Hepatic stellate cell (primary cell): Measurements from ENCODE around the gene ABAT.
"Not testable (repeated sequence)": the region's sequence is repeated elsewhere in the genome, so short reads cannot be mapped to it uniquely, and the experiment has no call there.

ENCODE experiments used
- DNase-seq: peaks from one replicate; pipeline ENCODE4 v3.0.0; 2011; ENCODE audit warnings: low spot score

ABAT gene

DNA sequence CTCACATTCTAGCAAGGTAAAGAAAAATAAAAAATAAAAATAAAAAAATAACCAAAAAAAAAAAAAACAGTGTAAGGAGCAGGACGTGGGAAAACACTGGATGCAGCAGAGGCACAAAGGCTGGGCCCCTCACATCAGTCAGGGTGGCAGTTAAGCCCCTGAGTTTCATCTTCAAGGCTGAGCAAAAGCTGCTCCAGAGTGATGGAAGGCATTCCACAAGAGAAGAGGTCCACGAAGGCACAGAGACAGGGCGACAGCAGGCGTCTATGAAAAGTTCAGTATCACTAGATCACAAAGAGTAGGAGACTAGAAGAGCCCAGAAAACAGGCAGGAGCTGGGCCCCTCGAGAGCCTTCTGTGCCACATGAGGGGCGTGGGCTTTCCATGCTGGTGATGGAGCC is 111.0 kb downstream of the ABAT start:
- no peak for DNase-seq

DNA sequence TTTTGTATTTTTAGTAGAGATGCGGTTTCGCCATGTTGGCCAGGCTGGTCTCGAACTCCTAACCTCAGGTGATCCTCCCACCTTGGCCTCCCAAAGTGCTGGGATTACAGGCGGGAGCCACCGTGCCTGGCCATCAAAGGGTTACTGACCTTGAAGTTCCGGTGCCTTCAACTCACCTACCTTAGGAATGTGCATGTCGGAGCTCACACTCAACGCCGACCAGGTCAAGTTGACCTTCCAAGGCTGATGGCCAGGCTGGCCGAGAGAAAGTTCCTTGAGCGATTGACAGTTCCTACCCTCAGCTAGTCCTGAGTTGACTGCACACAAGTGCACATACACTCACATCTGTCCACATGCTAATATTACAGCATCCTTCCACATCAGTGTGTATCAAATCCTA is 111.9 kb downstream of the ABAT start:
- DNase-seq: not testable (repeated sequence)

DNA sequence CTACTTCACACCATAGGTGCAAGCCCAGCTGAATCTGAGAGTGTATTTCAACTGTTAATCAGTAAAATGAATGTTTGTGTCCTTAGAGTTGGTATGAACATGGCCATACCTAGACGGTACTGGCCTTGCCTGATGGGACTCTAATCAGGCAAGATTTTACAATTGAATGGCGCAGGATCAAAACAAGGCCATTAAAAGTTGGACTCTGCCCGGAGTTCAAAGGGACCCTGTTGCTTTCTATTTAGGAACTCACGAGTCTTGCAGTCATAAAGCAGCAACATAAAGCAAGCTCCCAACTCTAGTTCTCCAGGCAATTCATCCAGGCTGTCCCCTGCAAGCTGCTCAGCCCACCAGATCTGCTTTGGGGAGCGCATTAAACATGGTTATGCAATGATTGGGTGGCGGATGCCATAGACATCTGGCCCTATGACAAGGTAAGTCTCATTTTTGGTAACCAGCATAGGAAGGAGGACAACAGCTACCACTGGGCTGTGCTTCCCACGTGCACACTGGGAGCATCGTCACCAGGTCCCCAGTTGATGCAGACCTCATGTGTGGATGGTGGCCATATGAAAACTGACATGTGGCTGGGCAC is 114.3 kb downstream of the ABAT start:
- no peak for DNase-seq

DNA sequence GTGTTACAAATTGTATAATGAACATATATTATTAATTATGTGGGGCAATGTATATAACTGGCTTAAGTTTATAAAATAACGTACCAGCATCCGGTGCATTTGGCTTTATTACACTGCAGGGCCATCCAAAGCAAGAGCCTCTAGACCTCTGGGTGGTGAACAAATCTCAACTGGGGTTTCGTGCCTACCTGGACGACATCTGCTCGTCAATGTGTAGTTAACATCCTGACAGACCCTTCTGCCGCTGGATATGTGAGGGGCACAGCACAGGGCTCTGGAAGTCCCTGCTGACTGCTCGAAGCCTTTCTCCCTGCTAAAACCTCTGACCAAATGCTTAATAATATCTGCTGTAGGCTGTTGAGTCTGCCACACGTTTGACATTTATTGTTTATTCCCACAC is 120.7 kb downstream of the ABAT start:
- DNase-seq: peak; percentile 23

DNA sequence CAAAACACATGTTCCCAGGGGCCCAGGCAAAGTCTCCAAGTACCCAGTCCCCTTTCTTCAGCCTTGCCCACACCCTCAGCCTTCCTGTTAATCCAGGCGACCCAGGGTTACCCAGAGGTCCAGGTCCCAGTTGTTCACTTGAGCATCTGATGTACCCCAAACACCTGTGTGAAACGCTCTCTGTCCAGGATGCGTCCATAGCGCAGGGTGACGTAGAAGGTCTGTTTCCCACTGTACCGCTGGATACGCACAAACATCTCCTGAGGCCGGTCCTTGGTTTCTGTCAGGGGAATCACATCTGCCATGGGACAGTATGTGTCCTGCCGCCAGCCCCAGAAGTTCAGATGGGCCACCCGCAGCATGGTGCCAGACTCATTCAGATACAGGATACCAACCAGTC is 121.4 kb downstream of the ABAT start:
- no peak for DNase-seq

DNA sequence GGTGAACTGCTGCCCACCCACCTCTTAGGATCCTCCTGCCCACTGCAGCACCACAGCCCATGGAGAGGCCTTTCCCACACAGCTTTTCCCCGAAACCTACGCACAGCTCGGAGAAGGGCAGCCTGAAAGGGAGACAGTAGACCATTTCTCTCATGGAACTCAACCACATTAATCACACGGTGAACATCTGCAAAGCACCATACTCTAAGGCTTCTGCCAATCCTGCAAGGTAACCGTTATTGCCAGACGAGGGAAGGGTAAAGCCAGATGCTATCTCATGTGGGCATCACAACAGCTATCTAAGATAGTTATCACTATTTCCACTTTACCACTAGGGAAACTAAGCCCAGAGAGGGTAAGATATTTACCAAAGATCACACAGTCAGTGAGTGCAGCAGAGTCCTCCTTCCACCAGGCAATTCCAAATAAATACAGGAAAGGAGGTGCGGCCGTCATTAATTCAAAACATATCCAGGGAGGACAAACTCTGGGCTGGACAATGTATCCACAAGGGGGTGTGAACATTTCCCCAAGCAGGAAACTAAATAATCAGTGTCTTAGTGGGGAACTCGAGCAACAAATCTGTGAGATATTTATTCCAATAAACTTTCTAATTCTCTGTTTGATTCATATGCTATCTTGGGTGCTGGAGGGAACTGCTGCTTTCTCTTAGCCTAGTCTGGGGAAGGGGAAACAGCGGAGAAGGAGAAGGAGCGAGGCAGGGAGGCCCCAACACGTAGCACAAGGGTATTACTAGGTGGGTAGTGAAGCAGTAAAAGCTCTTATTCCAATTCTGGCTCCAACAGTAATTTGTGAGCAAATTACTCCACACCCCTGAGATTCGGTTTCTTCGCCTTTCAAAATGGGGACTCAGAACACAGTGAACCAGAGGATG is 122.3 kb downstream of the ABAT start:
- no peak for DNase-seq

DNA sequence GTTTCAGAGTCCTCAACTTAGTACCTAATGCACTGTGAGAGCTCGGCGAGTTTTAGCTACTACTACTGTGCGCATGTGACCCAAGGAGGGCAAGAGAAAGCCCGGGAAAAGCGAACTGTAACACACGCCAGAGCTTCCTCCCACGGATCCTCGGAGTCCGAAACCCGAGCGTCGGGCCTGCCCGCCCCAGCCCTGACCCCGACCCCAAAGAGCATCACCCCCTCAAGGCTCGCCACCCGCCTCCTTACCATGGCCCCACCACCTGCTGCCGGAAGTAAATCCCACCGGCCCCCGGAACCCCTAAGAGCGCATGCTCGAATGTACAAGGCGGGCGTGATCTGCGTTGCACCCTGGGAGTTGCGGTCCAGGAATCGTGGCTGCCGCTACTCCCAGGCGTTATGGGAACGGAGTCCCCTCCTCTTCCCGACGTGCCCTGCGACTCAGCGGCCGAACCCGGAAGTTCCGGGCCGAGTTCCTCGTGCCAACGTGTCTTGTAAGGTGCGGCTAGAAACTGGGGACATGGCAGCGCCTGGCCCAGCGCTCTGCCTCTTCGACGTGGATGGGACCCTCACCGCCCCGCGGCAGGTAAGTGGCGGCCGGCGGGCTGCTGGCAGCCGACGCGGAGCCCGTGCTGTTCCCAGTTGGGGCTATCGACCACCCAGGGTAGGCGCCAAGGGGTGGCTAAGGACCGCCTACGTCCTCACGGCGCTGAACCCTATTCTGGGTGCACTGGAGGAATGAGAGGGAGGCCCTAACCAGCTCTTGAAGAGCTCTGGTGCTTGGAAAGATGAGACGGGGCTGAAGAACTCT is 123.2 kb downstream of the ABAT start, which contains the start of the genes PMM2 and TMEM186:
PMM2 (plus strand) TSS at position 476 of the 810 bp plus-strand sequence; CDS start at position 520, 44 bp downstream.
TMEM186 (minus strand) TSS at position 276 of the 810 bp plus-strand sequence; CDS start at position 251, 25 bp downstream.
- peak; percentile 97 for DNase-seq

DNA sequence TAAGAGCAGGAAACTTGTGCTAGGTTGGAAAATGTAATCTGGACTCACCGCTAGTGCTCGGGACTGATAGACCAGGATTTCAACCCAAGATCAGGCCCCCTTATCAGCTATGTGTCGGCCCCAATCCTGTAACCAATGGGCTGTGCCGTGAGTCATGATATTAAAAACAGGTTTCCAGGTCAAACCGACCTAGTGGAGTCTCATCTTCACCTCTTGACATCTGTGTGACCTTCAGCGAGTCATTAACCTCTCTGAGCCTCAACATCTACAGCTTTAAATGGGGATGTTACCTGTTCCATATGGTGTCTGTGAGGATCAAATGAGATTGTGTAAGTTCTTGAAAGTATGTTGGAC is 123.7 kb downstream of the ABAT start:
- DNase-seq: peak; percentile 38

DNA sequence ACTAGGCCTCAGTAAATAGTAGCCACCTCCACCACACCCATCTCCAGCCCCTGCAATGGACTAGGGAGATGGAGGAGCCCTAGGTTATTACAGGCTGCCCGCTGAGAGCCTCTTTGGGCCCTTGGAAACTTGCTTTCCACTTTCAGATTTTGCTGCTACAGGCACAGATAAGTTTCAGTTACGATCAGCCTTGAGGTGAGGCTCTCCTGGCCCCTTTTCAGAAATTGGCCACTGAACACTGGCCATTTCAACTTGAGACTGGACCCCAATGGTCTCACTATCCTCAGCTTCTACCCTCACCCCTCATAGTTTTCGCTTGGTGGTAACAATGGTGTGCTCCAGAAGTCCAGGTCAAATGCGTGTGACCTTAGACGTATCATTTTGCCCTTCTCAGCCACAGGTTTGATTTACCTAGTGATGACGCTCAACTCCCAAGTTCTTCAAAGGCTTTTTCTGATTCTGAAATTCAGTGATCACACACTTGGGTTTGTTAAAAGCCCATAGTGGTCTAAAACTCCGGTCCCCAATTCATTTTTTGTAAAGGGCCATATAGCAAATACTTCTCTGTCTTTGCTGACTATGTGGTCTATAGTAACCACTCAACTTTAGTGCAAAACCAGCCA is 124.2 kb downstream of the ABAT start:
- DNase-seq: peak; percentile 21

DNA sequence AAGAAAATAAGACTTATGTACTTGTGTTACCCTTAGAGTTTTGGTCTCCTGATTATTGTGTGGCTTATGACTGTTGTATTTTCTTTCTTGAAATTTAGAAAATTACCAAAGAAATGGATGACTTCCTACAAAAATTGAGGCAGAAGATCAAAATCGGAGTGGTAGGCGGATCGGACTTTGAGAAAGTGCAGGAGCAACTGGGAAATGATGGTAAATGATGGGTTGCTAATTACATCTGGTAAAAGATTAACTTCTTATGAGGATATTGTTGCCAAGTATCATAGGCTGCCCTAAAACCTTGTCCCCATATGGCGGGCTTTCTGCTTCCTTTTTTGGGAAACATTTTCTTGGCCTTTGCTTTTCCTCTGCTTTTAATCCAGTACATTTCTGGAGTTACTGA is 127.3 kb downstream of the ABAT start:
- DNase-seq: no peak

DNA sequence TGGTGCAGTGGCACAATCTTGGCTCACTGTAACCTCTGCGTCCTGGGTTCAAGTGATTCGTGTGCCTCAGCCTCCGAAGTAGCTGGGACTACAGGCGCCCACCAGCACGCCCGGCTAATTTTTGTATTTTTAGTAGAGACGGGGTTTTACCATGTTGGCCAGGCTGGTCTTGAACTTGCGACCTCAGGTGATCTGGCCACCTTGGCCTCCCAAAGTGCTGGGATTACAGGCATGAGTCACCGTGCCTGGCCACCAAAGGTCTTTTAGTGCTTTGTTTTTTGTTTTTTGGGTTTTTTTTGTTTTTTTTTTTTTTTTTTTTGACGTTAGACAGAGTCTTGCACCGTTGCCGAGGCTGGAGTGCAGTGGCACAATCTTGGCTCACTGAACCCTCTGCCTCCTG is 129.3 kb downstream of the ABAT start:
- not testable (repeated sequence) for DNase-seq

DNA sequence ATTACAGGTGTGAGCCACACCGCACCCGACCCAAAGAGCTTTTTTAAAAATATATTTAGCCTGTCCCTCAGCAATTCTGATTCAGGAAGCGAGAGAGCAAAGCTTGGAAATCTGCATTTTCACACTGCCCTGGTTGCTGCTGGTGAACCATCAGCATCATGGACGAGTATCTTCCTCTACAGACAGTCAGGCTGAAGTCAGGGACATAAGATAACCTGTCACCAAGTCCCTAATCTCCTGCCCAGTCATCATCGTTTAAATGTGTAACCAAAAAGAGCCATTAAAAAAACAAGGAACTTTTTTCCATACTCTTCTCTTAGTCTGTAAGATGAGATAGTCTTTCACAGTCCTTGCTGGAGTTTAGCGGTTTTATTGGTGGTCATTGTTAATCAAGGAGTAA is 129.9 kb downstream of the ABAT start:
- DNase-seq: no peak

DNA sequence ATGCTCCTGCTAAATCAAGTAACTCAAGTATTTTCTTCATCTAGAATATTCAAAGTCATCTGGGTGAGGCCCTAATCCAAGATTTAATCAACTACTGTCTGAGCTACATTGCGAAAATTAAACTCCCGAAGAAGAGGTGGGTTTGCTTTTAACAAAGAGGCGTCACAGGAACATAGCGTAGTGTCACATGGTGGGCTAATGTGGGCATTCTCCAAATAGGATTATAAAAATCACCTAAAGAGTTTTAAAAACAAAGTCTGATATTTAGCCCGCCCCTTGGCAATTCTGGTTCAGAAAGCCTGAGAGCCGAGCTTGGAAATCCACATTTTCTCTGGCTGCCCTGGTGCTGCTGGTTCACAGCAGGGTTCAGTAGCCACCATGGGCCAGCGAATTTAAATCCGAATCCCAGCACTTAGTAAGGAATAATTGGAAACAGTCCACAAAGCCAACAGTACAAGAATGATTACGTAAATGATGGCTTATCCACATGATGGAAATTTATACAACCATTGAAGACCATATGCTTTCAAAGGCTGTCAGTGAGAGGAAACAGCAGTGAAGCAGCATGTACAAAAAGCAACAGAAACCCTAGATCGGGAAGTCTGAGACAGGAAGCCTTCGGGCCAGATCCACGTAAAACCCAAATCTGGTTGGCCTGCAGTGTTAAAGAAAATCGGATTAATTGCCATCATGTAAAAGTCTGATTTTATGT is 132.0 kb downstream of the ABAT start:
- DNase-seq: no peak

DNA sequence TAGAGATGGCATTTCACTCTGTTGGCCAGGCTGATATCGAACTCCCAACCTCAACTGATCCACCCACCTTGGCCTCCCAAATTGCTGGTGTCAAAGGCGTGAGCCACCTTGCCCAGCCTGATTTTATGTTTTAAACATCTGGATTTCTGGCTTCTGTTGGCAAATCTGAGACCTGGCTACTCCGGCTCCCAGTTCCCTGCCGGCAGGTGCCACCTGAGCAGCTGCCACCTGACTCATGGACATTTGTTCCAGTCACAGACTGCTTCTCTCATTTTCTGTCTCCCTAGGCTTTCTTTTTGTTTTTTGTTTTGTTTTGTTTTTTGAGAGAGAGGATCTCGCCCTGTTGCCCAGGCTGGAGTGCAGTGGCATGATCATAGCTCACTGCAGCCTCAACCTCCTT is 132.8 kb downstream of the ABAT start:
- DNase-seq: no peak

DNA sequence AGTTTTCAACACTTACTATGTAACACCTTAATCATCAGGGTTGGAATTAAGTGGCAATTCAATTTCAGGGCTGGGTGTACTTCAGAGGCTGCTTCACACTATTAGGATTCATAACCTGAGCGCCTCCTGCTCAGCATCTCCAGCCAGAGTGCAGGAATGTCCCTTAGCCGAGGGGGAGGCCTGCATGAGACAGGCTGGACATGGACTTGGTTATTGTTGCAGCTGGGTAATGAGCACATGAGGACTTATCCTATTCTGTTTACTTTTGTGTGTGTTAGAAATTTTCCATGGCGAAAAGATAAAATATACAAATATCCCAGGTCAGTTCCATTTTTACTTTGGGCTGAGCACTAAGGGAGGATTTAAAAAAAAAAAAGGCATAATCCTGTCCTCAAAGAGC is 133.6 kb downstream of the ABAT start:
- no peak for DNase-seq

DNA sequence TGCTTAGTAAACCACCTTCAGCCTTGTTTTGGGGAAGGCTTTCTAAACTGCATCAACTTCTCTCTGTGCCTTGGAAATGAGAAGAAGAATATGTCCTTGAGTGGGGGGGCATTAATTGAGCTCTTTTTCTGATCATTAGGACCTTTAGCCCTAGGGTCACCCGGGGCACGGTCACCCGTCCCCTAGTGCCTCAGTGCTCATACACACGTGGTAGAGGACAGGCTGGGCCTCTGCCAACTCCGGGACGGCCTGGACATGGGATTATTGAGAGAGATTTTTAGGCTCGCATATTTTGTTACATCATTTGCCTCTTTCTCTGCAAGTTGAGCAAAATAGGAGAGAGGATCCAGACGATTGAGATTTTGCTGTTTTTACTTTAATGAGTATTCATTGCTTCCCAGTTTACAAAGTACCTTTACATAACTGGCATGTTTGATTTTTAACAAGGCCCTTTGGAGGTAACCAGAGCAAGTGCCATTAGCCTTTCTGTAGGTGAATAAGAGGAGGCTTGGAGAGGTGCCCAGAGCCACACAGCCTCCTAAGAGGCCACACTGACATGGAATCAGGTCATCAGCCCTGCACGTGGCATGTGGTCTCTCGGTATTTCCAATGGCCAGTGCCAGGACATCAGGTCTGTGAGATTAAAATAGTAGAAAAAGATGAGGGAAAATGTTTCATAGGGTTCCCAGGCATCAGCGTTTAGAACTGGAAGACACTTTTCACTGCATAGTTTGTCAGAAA is 134.4 kb downstream of the ABAT start:
- DNase-seq: no peak

DNA sequence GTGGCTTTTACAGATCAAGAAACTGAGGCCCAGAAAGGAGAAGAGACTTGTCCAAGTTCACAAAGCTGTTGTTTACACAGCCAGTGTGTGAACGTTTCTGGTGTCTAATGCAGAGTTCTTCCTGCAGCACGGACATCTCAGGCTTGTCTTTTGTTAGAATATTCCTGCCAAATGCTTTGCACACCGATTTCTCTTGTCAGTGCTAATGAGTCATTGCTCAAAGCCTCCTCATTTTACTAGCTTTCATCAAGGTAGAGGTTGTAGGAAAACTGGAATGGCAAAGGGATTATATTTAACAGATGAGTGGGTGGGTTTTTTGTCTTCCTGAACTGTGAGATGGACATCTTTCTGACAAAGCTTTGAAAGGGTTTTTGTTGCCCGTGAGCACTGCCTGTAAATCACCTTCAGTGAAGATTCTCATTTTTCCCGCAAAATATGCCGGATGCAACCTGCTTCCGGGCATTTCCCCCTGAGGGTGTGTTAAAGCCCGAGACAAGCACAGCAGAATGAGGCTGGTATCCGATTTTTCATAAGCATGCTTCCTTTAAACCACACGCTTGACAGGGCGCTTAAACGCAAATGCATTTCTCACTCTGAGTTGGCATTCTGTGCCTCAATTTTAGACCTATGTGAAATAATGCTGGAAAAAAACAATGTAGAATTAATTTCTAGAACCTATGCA is 137.9 kb downstream of the ABAT start:
- no peak for DNase-seq

DNA sequence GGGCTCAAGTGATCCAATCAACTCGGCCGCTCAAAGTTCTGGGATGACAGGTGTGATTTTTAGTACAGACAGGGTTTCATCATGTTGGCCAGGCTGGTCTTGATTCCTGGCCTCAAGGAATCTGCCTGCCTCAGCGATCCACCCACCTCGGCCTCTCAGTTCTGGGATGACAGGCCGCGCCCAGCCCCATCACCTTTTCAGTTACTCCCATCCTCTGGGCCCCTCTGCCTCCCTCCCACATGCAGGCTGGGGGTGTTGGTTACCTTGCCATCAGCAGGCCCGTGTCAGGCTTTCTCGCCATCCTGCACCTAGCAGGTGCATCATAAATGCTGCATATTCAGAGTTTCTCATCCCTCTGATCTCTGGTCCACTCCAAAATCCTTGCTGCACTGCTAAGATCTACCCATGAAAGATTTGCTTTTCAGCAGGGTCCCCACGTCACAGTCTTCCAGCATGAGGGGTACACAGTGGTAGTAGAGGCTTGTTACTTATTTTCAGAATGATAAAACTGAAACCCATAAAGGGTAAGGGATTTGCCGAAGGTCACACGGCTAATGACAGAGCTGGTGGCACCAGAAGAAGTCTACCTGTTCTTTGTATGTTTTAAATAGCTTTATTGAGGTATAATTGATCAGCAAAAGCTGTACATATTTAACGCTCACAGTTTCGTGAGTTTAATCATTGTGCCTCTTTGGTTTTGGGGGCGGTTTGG is 139.8 kb downstream of the ABAT start:
- no peak for DNase-seq

DNA sequence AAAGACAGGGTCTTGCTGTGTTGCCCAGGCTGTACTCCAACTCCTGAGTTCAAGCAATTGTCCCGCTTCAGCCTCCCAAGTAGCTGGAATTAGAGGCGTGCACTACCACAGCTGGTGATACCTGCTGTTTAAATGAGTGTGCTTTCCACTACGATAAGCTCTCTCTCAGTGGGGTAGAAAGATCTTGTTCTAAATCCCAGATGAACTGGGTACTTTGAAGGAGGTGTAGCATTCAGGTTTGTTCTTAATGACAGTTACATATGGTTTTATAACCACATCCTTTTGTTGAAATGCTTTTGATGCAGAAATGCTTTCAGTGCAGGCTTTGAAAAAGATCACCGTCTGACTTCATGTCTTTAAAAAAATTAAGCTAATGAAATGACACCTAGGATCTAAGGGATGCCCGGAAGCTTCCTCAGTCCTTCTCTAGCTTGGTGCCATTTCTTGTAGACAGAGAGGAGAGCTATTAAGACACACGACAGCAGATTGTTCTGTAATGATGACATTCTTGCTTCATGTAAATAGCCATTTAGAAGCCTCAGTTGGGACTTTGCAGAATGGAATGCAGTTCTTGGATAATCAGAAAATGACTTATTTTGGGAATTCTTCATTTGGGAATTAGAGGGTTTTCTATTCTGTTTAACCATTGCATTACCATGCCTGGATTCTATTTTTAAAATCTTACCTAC is 142.7 kb downstream of the ABAT start:
- no peak for DNase-seq
